NB4 (cell line): ENCODE results near the gene PDE6H.

Experiments
- MAX ChIP-seq: IDR thresholded peaks from 2 replicates; pipeline ENCODE4 v1.6.1; 2011; ENCODE audit warnings: low read depth, low read length
- MYC ChIP-seq: IDR thresholded peaks from 2 replicates; pipeline ENCODE4 v1.6.1; 2011; ENCODE audit warnings: low read depth, low read length
- POLR2A ChIP-seq: IDR thresholded peaks from 2 replicates; pipeline ENCODE4 v1.6.1; 2011; ENCODE audit warnings: mild to moderate bottlenecking; ENCODE audit not compliant: insufficient read length; ENCODE audit errors: extremely low read depth
- TF ChIP-seq, protein P1 (sequence below): IDR thresholded peaks from one replicate; pipeline ENCODE4 v1.5.1; 2012; ENCODE audit warnings: low read depth, low read length

DNA sequence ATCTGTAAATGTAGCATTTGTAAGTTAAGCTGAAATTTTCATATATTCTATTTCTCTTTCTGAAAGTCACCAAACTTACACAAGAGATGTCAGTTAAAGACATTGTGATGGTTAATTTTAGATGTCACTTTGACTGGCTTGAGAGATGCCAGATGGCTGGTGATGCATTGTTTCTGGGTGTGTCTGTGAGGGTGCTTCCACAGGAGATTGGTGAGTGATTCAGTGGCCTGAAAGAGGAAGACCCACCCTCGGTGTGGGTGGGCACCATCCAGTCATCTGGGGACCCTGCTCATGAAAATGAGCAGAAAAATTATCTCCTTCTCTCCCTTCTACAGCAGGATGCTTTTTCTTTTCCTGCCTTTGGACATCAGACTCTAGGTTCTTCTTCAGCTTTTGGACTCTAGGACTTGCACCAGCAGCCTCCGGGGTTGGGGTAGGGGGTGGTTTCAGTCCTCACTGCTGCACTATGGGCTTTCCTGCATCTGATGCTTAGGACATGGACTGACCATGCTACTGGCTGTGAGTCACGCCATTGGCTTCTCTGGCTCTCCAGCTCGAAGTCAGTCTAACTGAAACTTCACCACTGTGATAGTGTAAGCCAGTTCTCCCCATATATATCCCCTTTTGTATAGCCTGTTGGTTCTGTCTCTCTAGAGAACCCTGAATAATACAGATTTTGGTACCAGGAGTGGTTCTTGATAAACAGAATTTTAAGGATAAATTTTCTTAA, 20.9 kb downstream of the PDE6H start:
- TF ChIP-seq, protein P1, sequence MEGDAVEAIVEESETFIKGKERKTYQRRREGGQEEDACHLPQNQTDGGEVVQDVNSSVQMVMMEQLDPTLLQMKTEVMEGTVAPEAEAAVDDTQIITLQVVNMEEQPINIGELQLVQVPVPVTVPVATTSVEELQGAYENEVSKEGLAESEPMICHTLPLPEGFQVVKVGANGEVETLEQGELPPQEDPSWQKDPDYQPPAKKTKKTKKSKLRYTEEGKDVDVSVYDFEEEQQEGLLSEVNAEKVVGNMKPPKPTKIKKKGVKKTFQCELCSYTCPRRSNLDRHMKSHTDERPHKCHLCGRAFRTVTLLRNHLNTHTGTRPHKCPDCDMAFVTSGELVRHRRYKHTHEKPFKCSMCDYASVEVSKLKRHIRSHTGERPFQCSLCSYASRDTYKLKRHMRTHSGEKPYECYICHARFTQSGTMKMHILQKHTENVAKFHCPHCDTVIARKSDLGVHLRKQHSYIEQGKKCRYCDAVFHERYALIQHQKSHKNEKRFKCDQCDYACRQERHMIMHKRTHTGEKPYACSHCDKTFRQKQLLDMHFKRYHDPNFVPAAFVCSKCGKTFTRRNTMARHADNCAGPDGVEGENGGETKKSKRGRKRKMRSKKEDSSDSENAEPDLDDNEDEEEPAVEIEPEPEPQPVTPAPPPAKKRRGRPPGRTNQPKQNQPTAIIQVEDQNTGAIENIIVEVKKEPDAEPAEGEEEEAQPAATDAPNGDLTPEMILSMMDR = no peak
- TF ChIP-seq POLR2A (no peak), MAX (no peak), MYC (no peak)
